K562 (cell line): ENCODE data around the gene KRTAP20-2. TPM values are rescaled to one million over a fixed set of nuclear protein-coding genes. Genes with fewer than 3 reads are reported as not detected.

ENCODE experiments used
- ATAC-seq: fragments of 200-7000 bp; cut with Tn5 transposase; 3 replicates; pipeline ENCODE4 v1.9.1; 2020; ENCODE audit warnings: moderate library complexity
- BruUV-seq: library from RNA; stranded (reverse); fragments of 400-500 nt; replicated peaks from 2 replicates; lab custom pipeline; 2021; lab: Mats Ljungman, UMichigan
- CTCF ChIA-PET: fragments of 300-600 bp; formaldehyde crosslinking; extraction: SDS; loops from one replicate; lab custom pipeline; 2021; ENCODE audit warnings: low intra/inter-chr PET ratio; lab: Yijun Ruan, JAX
- POLR2A ChIA-PET: fragments of 300-600, 350-650 bp; sonication (Branson Sonifier 250); formaldehyde crosslinking; extraction: SDS; loops from one replicate; lab custom pipeline; 2021; ENCODE audit warnings: antibody characterized with exemption, inconsistent platforms; lab: Yijun Ruan, JAX
- DNase-seq, 4 experiments: peaks; one replicate each; pipeline versions ENCODE4 v3.0.0 to v3.0.0-alpha.2; 2011 to 2018; ENCODE audit warnings: low spot score in 3 of 4, mixed read lengths in 3 of 4; ENCODE audit errors: extremely low read depth in 1 of 4
- FAIRE-seq: peaks from 2 replicates; lab custom pipeline; 2011; peaks lifted over from hg19 to GRCh38; lab: Jason Lieb, UNC
- H2AFZ ChIP-seq: 2 replicates; pipeline ENCODE4 v1.6.0; 2011; ENCODE audit warnings: low read depth, low read length, control low read depth, inconsistent platforms
- H3K27ac ChIP-seq: fragments of 200-600 bp; 3 replicates; pipeline ENCODE4 v1.8.0; 2011; ENCODE audit warnings: low read depth, mild to moderate bottlenecking, control low read depth, inconsistent platforms, low read length, moderate library complexity, mixed read lengths; ENCODE audit errors: extremely low read depth
- H3K27me3 ChIP-seq, 2 experiments: fragments of 300-600 bp in 1 of 2; 2 replicates in 1 of 2; 3 replicates in 1 of 2; pipeline versions ENCODE4 v1.6.0 to v1.8.0; 2011; ENCODE audit warnings: inconsistent platforms in 2 of 2, low read length in 2 of 2, mild to moderate bottlenecking in 1 of 2, mixed read lengths in 1 of 2, moderate library complexity in 1 of 2; ENCODE audit not compliant: control insufficient read depth in 2 of 2, insufficient read depth in 2 of 2
- H3K36me3 ChIP-seq: fragments of 300-600 bp; 3 replicates; pipeline ENCODE4 v1.8.0; 2011; ENCODE audit warnings: mild to moderate bottlenecking, low read length, inconsistent platforms; ENCODE audit not compliant: control insufficient read depth, insufficient read depth
- H3K4me1 ChIP-seq, 2 experiments: fragments of 200-600 bp in 1 of 2; replicated peaks in 1 of 2; 2 replicates in 1 of 2; 3 replicates in 1 of 2; pipeline versions ENCODE4 v1.5.1 to v1.8.0; 2011; ENCODE audit warnings: inconsistent platforms in 2 of 2, low read length in 2 of 2, mild to moderate bottlenecking in 1 of 2, mixed read lengths in 1 of 2, moderate library complexity in 1 of 2; ENCODE audit not compliant: control insufficient read depth in 2 of 2, insufficient read depth in 2 of 2
- H3K4me2 ChIP-seq: 2 replicates; pipeline ENCODE4 v1.6.1; 2011; ENCODE audit warnings: low read length, control low read depth, inconsistent platforms, mixed read lengths; ENCODE audit not compliant: insufficient read depth
- H3K4me3 ChIP-seq: fragments of 200-600 bp; sonication (generic), shearing (Covaris generic); 2 replicates; pipeline ENCODE4 v1.5.1; 2016; ENCODE audit warnings: control low read depth, inconsistent platforms
- H3K79me2 ChIP-seq: fragments of 200-600 bp; 3 replicates; pipeline ENCODE4 v1.8.0; 2011; ENCODE audit warnings: low read length, inconsistent platforms; ENCODE audit not compliant: control insufficient read depth, insufficient read depth
- H3K9ac ChIP-seq, 2 experiments: 2 replicates each; pipeline versions ENCODE4 v1.6.0 to v1.6.1; 2011; ENCODE audit warnings: low read depth in 2 of 2, low read length in 2 of 2, control low read depth in 1 of 2, inconsistent platforms in 1 of 2, mild to moderate bottlenecking in 1 of 2, mixed read lengths in 1 of 2; ENCODE audit not compliant: insufficient read depth in 1 of 2
- H3K9me1 ChIP-seq: one replicate; pipeline ENCODE4 v1.6.0; 2011; ENCODE audit warnings: inconsistent platforms, mild to moderate bottlenecking, low read length, moderate library complexity; ENCODE audit not compliant: control insufficient read depth, insufficient read depth
- H3K9me3 ChIP-seq: replicated peaks from 2 replicates; pipeline ENCODE4 v1.5.1; 2011; ENCODE audit warnings: low read depth, low read length, inconsistent platforms; ENCODE audit not compliant: control insufficient read depth, insufficient read depth
- H4K20me1 ChIP-seq: replicated peaks from 2 replicates; pipeline ENCODE4 v1.6.1; 2011; ENCODE audit warnings: low read length, inconsistent platforms, mixed read lengths; ENCODE audit not compliant: control insufficient read depth, insufficient read depth
- BCL6 ChIP-seq: fragments of 250-450 bp; sonication (Bioruptor Pico); IDR thresholded peaks from 2 replicates; pipeline ENCODE4 v1.4.0; 2020
- CBX8 ChIP-seq: fragments of 200-600 bp; sonication (generic); IDR thresholded peaks from 2 replicates; pipeline ENCODE4 v1.6.1; 2012; ENCODE audit warnings: borderline replicate concordance, mixed run types, low read depth, mild to moderate bottlenecking, moderate library complexity, mixed read lengths, low read length, control low read depth, inconsistent platforms; ENCODE audit not compliant: poor library complexity, severe bottlenecking; ENCODE audit errors: extremely low read depth
- CREB3 ChIP-seq: fragments of 450-650 bp; conservative IDR thresholded peaks from 2 replicates; pipeline ENCODE4 v1.6.1; 2016; ENCODE audit warnings: missing genetic modification characterization, low read depth, mild to moderate bottlenecking, missing compliant biosample characterization, moderate library complexity
- ELF1 ChIP-seq: fragments of 200-800 bp; sonication (Bioruptor generic); IDR thresholded peaks from 2 replicates; pipeline ENCODE4 v1.6.1; 2016; ENCODE audit warnings: missing genetic modification characterization, missing compliant biosample characterization
- ERF ChIP-seq: fragments of 450-650 bp; formaldehyde crosslinking; IDR thresholded peaks from 2 replicates; pipeline ENCODE4 v1.4.0; 2020; ENCODE audit warnings: mild to moderate bottlenecking, mixed read lengths
- GTF2E2 ChIP-seq: fragments of 200-800 bp; sonication (Bioruptor generic); IDR thresholded peaks from 2 replicates; pipeline ENCODE4 v1.6.1; 2016; ENCODE audit warnings: missing genetic modification characterization, missing compliant biosample characterization
- MEIS2 ChIP-seq: fragments of 450-650 bp; IDR thresholded peaks from 2 replicates; pipeline ENCODE4 v1.6.1; 2014; ENCODE audit warnings: mild to moderate bottlenecking; ENCODE audit not compliant: partially characterized antibody
- MNT ChIP-seq, 2 experiments: fragments of 450-650 bp; conservative IDR thresholded peaks; 2 replicates each; pipeline ENCODE4 v1.6.1; 2017; ENCODE audit warnings: mild to moderate bottlenecking in 2 of 2, moderate library complexity in 2 of 2
- PML ChIP-seq: IDR thresholded peaks from 2 replicates; pipeline ENCODE4 v1.6.1; 2012; ENCODE audit warnings: low read length, inconsistent platforms
- SRSF1 ChIP-seq: fragments of 200-400 bp; formaldehyde crosslinking; IDR thresholded peaks from 2 replicates; pipeline ENCODE4 v1.6.1; 2017; ENCODE audit warnings: mild to moderate bottlenecking, low read depth, low read length, moderate library complexity
- THRAP3 ChIP-seq: fragments of 450-650 bp; IDR thresholded peaks from 2 replicates; pipeline ENCODE4 v1.6.1; 2016; ENCODE audit warnings: mild to moderate bottlenecking, inconsistent platforms, borderline replicate concordance
- ZNF146 ChIP-seq: IDR thresholded peaks from one replicate; pipeline ENCODE4 v1.6.1; 2018; ENCODE audit warnings: missing compliant biosample characterization; ENCODE audit not compliant: unreplicated experiment
- ZNF282 ChIP-seq: sonication (generic); formaldehyde crosslinking; IDR thresholded peaks from 2 replicates; pipeline ENCODE4 v1.8.1; 2023; ENCODE audit warnings: missing genetic modification reagents
- ZNF324 ChIP-seq: fragments of 250-450 bp; sonication (Bioruptor Pico); IDR thresholded peaks from 2 replicates; pipeline ENCODE4 v1.4.0; 2020; ENCODE audit warnings: mild to moderate bottlenecking
- ZNF444 ChIP-seq: fragments of 250-450 bp; sonication (Bioruptor Pico); IDR thresholded peaks from 2 replicates; pipeline ENCODE4 v1.4.0; 2020; ENCODE audit warnings: mild to moderate bottlenecking, moderate library complexity
- ZNF830 ChIP-seq: fragments of 250-450 bp; sonication (Bioruptor Pico); IDR thresholded peaks from 2 replicates; pipeline ENCODE4 v1.5.0; 2021; ENCODE audit warnings: mild to moderate bottlenecking
- WGBS: fragments of 100-300 bp; shearing (Covaris generic); methylation state at CpG from one replicate; pipeline ENCODE4 v1.1.6; 2016; ENCODE audit warnings: low coverage, mixed read lengths; ENCODE audit not compliant: insufficient coverage; ENCODE audit errors: missing lambda C conversion rate; 5-methylcytosine and 5-hydroxymethylcytosine counted together
- in situ Hi-C: fragments of 300-500 bp; cut with MboI; formaldehyde crosslinking; loops from 4 replicates; pipeline ENCODE4 v1.15.0; 2018; ENCODE audit warnings: inconsistent platforms, mixed read lengths
- intact Hi-C: fragments of 100-400 bp; cut with micrococcal nuclease; formaldehyde crosslinking; loops from 2 replicates; pipeline ENCODE4 v1.14.2; 2022
- polyA plus RNA-seq, 8 experiments: library from polyadenylated mRNA; depleted of rRNA in 4 of 8; stranded (reverse) in 5 of 8; unstranded in 3 of 8; fragments of >200 nt; fragmentation: Nextera tagmentation in 2 of 8; fragmentation: Illumina TruSeq in 1 of 8; extraction: Ambion mirVana in 2 of 8; extraction: Trizol in 1 of 8; gene quantifications; 2 replicates each; pipeline versions ENCODE4 v1.2.1 to v1.2.3, GENCODE V29; 2011 to 2014; ENCODE audit warnings: inconsistent platforms in 1 of 8, missing spikeins in 1 of 8
- total RNA-seq, 7 experiments: library from RNA; depleted of rRNA in 6 of 7; stranded (reverse); fragments of >200 nt in 6 of 7; fragmentation: Illumina TruSeq in 2 of 7; extraction: Trizol in 2 of 7; gene quantifications; 2 replicates each; pipeline versions ENCODE4 v1.2.1 to v1.2.3, GENCODE V29; 2011 to 2021; ENCODE audit warnings: low replicate concordance in 1 of 7
- TF ChIP-seq, protein P1 (sequence below): sonication (generic); formaldehyde crosslinking; IDR thresholded peaks from 2 replicates; pipeline ENCODE4 v1.8.1; 2022; ENCODE audit warnings: missing genetic modification reagents

The KRTAP20-2 gene
- total and polyA plus RNA-seq, 9 of the 15 experiments (the other 6 are each of a cell fraction or from before 2014, with no cell fraction given), result not detected

DNA sequence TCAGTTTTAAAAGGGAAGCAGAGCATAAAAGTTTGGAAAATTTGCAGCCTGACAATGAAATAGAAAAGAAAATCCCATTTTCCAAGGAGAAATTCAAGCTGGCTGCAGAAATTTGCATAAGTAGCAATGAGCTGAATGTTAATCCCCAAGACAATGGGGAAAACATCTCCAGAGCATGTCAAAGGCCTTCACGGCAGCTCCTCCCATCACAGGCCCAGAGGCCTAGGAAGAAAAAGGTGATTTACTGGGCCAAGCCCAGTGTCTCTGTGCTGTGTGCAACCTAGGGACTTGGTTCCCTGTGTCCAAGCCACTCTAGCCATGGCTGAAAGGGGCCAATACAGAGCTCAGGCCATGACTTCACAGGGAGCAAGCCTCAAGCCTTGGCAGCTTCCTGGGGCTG lies 33.8 kb downstream of the KRTAP20-2 start (continued):
- TF ChIP-seq CREB3 (tag), result no peak
- no peak for TF ChIP-seq MEIS2
- TF ChIP-seq ZNF146, result no peak
- no peak for TF ChIP-seq ZNF324 (CRISPR knock-in tag)
- no peak for TF ChIP-seq MNT (conservative IDR thresholded peaks at IDR 0.05)
- TF ChIP-seq, all 486 proteins: peak for 0

GRCh38 chr21:30672985-30673650 lies 38.1 kb downstream of the KRTAP20-2 start:
- Histone ChIP-seq H3K4me3 (no peak overlapping the region), H3K9me3 (no peaks in the 10 kb centered on the region), H3K36me3 (no peaks in the 10 kb centered on the region), H3K4me1 (no peaks in the 10 kb centered on the region), H3K4me2 (no peak overlapping the region), H2AFZ (no peak overlapping the region), H3K27ac (no peak overlapping the region), H3K9me1 (no peaks in the 10 kb centered on the region), H3K27me3 (no peaks in the 10 kb centered on the region), H4K20me1 (no peaks in the 10 kb centered on the region), H3K9ac (no peak overlapping the region), H3K79me2 (no peaks in the 10 kb centered on the region)
- POLR2A ChIA-PET, result no interaction called here
- FAIRE-seq (no peak), DNase-seq (no peak), ATAC-seq (no peak)
- WGBS, result 3% methylated on average over 2 of the region's 2 CpGs
- CTCF ChIA-PET, result no interaction called here
- intact Hi-C loops (no loop called here), in situ Hi-C loops (no loop called here)
- no TSS peak for BruUV-seq
- TF ChIP-seq BCL6 (CRISPR knock-in tag), result no peak
- TF ChIP-seq, protein P1, sequence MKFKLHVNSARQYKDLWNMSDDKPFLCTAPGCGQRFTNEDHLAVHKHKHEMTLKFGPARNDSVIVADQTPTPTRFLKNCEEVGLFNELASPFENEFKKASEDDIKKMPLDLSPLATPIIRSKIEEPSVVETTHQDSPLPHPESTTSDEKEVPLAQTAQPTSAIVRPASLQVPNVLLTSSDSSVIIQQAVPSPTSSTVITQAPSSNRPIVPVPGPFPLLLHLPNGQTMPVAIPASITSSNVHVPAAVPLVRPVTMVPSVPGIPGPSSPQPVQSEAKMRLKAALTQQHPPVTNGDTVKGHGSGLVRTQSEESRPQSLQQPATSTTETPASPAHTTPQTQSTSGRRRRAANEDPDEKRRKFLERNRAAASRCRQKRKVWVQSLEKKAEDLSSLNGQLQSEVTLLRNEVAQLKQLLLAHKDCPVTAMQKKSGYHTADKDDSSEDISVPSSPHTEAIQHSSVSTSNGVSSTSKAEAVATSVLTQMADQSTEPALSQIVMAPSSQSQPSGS (CRISPR knock-in tag), result no peak
- no peak for TF ChIP-seq THRAP3
- TF ChIP-seq PML, result no peak
- TF ChIP-seq SRSF1, result no peak
- no peak for TF ChIP-seq GTF2E2 (tag)
- no peak for TF ChIP-seq ZNF830
- TF ChIP-seq ZNF444 (CRISPR knock-in tag), result no peak
- TF ChIP-seq CBX8, result no peak
- no peak for TF ChIP-seq ELF1
- TF ChIP-seq ZNF282 (CRISPR knock-in tag), result no peak
- TF ChIP-seq CREB3 (tag), result no peak
- TF ChIP-seq ERF (CRISPR knock-in tag), result no peak
